Activated effector memory CD4-positive, alpha-beta T cell treated with anti-CD3 and anti-CD28 coated beads, Interleukin-2, amount 50 U/mL, for 16 hours (primary cell): ENCODE results near the gene TRAPPC12.
A peak's percentile ranks its signal among the peaks of the same experiment; 100 is the strongest.

Experiments used
- DNase-seq: peaks from one replicate; pipeline ENCODE4 v3.0.0-alpha.2; 2020

Gene TRAPPC12

GRCh38 chr2:3517948-3518495 lies 138.5 kb downstream of the TRAPPC12 start:
- DNase-seq = no peak

GRCh38 chr2:3518496-3519254 lies 139.2 kb downstream of the TRAPPC12 start:
- DNase-seq = peak; percentile 99

DNA sequence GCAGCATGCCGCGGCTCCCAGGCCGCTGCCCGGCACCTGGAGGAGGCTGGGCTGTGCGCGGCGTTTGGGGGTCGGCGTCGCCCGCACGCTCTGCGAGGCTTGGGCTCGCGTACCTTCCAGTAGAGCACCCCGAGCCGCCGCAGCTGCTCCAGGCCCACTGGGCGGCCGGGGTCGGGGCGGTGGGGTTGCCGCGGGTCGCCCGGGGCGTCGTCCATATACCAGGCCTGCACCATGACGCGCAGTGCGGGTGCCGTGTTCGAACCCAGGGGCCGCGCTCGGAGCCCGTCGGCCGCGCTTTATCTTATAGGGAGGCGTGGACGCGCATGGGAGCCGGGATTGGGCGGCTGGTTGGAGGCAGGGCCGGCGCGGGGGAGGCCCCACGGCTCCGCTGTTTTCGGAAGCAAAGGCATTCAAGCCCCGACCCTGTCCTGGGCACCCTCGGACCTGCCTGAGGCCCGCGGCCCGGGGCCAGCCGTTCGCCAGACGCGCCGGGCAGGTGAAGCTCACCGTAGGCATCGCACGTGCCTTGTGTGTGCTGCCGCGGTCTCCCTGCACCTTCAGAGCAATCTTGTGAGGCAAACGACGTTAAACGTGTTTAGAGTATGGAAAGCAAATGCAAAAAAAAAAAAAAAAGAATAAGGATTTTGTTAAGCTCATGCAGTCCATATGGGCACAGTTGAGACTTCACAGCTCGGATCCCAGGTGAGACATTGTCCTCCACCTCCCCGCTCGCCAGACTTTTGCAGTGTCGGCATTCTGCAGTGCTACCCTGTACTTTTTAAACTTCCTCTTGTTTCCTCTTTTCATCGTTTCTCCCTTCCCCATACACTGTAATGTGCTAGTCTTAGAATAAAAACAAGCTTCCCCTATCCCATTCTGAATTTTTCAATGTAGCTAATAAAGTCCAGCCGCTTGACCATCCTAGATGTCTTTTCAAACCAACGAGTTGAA lies 140.0 kb downstream of the TRAPPC12 start, which contains the start of gene ADI1:
ADI1 (minus strand) TSS at position 277 of the 951 bp plus-strand sequence; CDS start at position 233, 44 bp downstream.
- peak; percentile 91 for DNase-seq

DNA sequence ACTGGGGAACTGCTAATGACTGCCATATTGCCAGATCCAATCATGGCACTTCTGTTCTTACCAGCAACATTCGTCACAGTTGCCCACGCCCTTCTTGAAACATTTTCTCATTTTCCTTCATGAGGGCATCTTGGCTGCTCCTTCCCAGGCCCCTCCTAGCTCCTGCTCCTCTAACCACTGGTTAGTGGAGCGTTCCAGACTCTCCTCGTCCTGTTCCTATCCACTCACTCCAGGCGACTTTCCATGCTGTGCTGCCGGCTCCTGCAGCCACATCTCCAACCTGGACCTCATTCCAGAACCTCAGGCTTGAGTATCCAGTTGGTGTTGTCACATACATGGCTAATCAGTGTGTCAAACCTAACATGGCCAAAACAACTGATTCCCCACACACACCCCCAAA lies 141.1 kb downstream of the TRAPPC12 start:
- no peak for DNase-seq

DNA sequence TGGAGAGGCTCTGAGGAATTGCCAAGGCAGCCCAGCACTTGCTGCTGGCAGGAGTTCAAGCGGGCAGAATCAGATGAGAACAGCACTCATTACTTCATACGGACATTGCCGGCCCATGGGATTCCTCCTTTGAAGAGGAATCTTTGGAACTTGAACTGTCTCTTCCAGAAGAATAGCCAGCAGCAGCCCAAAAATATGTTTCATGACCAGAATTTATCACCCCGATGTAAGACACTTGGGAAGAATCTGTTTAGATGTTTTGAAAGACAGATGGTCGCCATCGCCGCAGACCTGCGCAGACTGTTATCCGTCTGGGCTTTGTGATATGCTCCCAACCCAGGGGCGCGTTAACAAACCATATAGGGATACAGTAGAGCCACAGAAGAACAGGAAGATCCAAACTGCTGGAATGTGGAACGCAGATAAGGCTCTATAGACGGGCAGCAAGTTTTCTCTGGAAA lies 143.5 kb downstream of the TRAPPC12 start:
- no peak for DNase-seq

- no peak for DNase-seq
Measured at GRCh38 chr2:3523551-3524041, 144.1 kb downstream of the TRAPPC12 start.

DNA sequence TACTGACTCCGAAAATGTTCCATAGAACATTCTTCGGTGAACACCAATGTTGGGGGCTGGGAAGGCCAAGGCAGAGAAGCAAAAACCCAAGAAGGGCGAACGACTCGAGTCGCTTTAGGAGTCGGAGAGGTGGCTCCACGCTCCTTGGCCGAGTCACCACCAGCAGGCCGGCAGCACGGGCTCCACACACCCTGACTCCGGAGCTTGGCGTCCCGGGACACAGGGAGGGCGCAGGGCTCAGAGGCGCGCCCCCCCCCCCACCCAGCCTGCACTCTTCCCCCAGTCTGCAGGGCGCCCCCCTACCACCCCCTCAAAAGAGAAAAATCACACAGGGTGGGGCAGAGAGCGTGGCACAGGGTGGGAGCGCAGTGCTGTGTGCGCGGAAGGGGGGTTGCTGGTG lies 147.4 kb downstream of the TRAPPC12 start:
- no peak for DNase-seq

DNA sequence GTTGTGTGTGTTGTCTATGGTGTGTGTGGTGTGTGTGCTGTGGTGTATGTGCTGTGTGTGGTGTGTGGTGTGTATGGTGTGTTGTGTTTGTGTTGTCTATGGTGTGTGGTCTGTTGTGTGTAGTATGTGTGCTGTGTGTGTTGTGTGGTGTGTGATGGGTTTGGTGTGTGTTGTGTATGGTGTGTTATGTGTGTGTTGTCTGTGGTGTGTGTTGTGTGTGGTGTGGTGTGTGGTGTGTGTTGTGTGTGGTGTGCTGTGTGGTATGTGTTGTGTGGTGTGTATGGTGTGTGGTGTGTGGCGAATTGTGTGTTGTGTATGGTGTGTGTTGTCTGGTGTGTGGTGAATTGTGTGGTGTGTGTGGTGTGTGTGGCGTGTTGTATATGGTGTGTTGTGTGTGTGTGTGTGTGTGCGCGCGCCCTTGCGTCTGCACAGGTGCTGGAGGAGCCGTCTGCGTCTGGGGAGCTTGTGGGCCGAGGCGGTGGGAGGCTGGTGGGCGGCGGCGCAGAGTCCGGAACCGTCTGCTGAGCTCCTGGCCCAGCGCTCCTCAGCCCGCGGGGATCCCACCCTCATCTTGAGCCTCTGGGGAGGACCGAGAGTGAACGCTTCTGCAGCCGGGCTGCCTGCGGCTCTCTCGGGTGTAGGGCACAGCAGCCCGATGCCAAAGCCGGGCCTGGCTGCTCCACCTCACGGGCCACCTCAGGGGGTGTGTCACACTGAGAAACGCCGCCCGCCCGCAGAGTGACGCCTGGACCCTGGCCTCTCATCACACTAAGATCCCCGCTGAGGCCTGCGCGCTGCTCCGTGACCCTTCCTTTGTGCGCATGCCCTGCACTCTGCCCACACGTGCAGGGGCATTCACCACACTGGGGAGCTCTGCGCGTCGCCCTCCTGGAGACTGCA lies 148.6 kb downstream of the TRAPPC12 start:
- no peak for DNase-seq
